NCI-H2107 treated with DMSO at 0.1 percent for 48 hours (cell line): ENCODE data around the gene RAB1B.
"Not testable (repeated sequence)": the region's sequence is repeated elsewhere in the genome, so short reads cannot be mapped to it uniquely, and the experiment has no call there.

Experiments used
- DNase-seq: peaks from one replicate; lab custom pipeline; 2025; ENCODE audit not compliant: unreplicated experiment; lab: John Stamatoyannopoulos, UW

Gene RAB1B

GRCh38 chr11:66239511-66239910 lies 28.9 kb upstream of the RAB1B start:
- no peak for DNase-seq

DNA sequence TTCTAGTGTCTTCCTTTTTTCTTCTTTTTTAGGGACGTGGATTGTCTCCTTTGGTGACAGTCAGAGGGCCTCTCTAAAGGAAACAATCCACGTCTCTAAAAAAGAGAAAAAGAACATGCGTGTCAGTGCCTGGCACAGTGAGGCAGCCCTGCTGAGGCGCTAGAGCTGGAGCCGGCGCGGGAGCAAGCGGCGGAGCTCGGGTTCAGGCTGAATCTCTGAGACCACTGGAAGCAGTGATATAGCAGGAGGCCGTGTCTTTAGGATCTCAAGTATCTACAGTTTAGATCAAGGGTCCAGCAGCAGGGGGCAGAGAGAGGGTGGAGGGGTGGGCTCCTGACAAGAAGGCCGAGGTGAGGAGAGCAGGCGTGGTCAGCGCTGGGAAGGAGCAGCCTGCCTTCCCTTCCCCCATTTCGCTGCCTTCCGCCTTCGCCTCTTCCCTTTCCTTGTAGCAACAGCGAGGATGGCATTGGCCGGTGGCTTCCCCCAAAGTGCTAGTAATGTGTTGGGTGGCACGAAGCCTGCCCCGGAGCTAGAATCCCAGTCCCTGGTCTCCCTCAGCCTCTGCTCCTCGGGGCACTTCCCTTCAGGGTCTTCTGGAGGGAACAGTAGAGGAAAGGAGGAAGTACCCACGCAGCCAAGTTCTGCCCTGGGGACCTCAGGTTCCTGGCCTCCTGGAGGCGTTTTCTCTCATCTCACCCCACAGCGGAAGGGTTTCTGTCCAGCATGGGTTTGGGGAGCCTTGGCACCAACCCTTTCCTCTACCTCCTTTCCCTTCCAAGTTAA lies 28.2 kb upstream of the RAB1B start:
- DNase-seq, result no peak

GRCh38 chr11:66240781-66241136 lies 27.7 kb upstream of the RAB1B start:
- DNase-seq, result no peak

DNA sequence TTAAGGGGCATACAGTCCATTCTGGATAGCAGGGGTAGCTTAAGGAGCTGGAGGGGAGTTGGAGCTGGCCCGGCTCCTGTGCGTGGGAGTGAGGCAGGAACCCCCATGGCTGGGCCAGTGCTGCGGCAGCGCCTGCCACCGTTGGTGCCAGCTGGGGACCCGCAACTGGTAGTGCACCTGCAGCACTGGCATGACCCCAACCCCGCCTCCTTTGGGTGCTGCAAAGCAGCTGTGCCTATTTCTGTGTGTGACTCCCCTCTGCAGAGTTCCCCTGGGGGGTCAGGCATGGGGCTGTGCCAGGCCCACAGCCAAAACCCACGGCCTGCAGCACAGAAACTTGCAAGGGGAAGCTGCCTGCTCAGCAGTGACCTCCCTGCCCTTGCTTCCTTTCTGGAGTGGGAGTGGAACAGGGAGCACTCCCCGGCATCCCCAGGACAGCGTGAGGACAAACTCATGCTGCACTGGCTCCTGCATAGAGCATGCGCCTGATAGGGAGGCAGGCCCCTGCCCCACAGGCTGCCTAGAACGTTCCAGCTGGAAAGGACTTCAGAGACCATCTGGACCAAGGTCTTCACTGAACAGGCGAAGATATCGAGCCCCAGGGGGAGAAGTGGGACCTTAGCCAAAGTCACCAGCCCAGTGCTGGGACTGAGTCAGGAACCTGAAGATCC lies 26.2 kb upstream of the RAB1B start:
- no peak for DNase-seq

DNA sequence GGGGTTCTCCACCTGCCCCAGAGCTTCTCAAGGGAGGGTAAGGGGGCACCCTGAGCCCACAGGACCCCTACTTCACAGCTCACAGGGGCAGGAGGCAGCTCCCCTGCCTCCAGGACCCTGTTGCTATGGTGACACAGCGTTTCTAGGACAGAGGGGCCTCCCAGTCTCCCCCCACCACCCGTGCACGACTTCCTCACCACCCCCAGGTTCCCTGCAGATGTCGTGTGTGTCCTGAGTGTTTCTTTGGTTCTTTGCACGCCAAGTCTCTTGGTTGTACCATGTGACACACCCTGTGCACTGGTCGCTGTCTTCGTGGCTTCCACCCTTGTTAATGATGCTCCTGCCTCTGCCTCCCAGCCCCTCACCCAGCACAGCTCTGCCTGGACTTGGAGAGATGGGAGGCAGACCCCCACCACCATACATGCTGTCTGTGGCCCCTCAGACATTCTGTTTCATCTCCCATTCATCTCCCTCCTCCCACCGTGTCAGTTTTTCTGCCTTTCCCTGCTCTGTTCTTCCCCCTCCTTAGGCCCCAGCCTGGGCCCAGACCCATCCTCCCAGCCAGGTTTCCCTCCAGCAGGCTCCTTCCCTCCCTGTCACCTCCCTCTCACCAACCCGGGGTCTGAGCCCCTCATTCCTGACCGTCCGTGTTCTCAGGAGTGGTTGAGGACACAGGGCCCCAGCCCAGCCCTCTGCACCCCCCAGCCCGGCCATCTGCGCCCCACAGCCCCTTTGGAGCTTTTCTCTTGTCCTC lies 24.5 kb upstream of the RAB1B start:
- no peak for DNase-seq

GRCh38 chr11:66247295-66247694 lies 21.1 kb upstream of the RAB1B start:
- no peak for DNase-seq

GRCh38 chr11:66247801-66248200 lies 20.6 kb upstream of the RAB1B start:
- no peak for DNase-seq

DNA sequence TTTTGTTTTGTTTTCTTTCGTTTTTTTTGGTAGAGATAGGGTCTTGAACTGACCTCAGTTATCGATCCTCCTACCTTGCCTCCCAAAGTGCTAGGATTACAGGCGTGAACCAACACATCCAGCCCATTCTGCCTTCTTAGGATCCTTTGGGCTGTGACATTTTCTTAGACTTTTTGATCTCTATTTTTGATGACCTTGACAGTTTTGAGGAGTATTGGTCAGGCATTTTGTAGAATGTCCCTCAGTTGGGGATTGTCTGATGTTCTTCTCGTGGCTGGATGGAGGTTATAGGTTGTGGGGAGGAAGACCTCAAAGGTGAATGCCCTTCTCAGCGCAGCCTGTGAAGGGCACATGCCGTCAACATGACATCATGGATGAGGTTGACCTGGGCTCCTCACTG lies 19.5 kb upstream of the RAB1B start:
- no peak for DNase-seq

DNA sequence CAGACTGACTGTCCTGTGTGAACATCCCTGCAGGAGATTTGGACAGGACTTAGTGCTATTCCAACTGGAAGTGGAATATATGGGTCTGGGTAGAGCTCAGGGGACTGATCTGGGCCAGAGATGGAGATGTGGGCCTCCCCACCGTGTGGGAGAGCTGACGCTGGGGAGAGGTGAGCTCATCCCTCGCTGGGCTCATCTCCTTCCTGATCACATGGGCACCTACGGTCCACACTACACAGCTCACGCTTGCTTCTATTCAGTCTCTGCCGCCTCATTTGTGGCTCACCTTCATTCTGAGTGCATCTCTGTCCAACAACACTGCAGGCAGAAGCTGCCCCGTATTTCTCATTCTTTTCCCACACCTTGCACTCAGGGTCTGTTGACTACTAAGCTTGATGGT lies 16.6 kb upstream of the RAB1B start:
- no peak for DNase-seq

GRCh38 chr11:66253081-66253480 lies 15.4 kb upstream of the RAB1B start:
- not testable (repeated sequence) for DNase-seq

GRCh38 chr11:66258473-66258893 lies 10.0 kb upstream of the RAB1B start:
- no peak for DNase-seq

- no peak for DNase-seq
Observed at GRCh38 chr11:66259225-66259624, 9.2 kb upstream of the RAB1B start.

DNA sequence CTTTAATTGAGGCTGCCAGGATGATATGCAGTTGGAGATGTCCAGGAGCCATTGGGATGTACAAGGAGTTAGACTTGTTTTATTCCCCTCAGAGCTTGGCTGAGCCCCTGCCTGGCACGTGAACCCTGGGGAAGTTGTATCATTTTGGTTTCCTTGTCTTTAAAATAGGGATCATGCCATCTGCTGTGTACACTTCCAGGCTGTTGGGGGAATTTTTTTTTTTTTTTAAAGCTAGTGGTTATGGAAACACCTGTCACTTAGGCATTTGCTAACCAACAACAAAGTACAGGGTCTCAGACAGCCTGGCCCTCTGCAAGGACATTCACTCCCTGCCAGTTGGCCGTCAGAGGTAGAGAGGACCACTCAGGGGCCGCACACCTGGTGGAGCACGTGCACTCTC lies 8.5 kb upstream of the RAB1B start:
- DNase-seq, result peak; percentile 29

GRCh38 chr11:66261578-66261977 lies 6.9 kb upstream of the RAB1B start:
- no peak for DNase-seq

- no peak for DNase-seq
Observed at GRCh38 chr11:66262191-66262590, 6.2 kb upstream of the RAB1B start.

- no peak for DNase-seq
Observed at GRCh38 chr11:66262696-66263095, 5.7 kb upstream of the RAB1B start.

DNA sequence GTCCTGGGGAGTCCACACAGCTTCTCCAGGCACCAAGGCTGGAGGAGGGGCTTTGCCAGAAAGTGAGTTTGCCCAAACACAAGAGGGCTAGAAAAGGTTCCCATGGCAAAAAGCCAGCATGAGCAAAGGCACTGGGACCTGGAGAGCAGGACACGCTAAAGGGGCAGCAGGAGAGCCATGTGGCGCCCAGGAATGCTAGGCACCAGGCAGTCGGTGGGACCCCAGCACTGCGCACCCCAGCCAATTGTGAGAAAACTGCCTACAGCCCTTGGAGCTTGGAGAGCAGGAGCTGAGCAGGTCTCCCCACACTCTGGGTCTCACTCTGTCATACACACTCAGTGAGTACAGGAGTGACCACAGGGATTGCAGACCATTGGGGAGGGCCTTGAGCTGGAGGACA lies 5.2 kb upstream of the RAB1B start:
- DNase-seq, result no peak

DNA sequence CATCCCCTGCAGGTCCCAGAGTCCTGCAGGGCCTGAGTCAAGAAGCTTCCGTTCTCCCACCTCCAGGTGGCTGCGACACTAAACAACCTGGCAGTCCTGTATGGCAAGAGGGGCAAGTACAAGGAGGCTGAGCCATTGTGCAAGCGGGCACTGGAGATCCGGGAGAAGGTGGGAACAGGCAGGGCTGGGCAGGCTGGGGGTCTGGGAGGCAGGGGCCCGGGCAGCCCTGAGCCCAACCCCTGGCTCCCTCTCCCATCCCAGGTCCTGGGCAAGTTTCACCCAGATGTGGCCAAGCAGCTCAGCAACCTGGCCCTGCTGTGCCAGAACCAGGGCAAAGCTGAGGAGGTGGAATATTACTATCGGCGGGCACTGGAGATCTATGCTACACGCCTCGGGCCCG lies 4.7 kb upstream of the RAB1B start:
- DNase-seq, result no peak

DNA sequence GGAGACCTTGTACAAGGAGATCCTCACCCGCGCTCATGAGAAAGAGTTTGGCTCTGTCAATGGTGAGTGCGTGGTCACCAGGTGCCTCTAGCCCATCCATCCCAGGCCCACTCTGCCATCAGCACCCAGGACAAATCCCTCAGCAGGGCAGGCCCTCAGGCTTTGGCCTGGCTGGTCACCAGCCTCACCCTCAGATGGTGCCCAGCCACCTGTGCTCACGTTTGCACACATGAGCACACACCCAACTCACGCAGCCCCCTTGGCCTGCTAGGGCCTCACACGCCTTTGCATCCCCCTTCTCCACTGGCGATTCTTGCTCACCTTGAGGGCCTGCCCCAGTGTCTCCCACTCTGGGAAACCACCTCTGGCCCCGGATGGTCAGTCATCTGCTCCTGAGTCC lies 4.1 kb upstream of the RAB1B start:
- no peak for DNase-seq

GRCh38 chr11:66264914-66265313 lies 3.5 kb upstream of the RAB1B start:
- no peak for DNase-seq

DNA sequence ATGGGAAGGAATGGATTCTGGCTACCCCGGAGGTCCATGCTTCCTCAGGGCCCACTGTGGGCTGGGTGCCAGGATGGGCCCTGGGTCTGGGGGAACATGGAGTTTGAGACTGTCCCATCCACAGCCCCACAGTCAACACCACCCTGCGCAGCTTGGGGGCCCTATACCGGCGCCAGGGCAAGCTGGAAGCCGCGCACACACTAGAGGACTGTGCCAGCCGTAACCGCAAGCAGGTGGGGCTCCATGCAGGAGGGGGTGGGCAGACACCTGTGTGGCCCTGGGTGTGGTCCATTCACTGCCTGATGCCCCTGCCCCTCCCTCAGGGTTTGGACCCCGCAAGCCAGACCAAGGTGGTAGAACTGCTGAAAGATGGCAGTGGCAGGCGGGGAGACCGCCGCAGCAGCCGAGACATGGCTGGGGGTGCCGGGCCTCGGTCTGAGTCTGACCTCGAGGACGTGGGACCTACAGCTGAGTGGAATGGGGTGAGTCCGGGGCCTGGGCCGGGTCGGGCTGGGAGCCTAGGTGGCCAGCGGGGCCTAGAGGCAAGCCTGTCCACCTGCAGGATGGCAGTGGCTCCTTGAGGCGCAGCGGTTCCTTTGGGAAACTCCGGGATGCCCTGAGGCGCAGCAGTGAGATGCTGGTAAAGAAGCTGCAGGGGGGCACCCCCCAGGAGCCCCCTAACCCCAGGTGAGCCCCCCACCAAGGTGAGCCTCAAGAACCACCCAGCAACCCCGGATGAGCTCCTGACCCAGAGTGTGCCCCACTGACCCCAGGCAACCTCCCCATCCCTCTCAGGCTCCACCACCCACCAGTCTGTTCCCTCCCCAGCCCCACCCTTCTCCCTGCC lies 2.7 kb upstream of the RAB1B start:
- no peak for DNase-seq
